ENCODE results near the gene TNS2. TPM values are rescaled to one million over a fixed set of nuclear protein-coding genes. Genes with fewer than 3 reads are reported as not detected.

TNS2 gene
- total and polyA plus RNA-seq, 4 donors, result 23.1 to 142 (median 110) TPM

DNA sequence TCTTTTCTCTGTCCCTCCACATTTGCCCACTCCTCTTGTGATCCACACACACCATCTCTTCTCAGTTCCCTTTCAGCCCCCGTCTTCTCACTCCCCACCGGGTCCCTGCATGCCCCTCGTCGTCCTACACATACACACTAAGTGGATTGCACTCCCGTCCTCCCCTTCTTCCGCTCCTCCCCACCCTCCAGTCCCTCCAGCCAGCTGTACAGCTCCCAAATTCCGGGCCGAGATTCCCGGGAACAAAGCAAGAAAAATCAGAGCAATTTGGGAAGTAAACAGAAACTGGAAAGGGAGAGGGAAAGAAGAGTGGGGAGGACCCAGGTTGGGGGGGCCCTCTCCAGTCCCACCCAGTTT, 47.3 kb downstream of the TNS2 start:
- peak in 3 of 6 donors; percentile 24 to 67 (median 57) for DNase-seq (ENCODE audit: low read depth in 4 of 6, low spot score in 6 of 6)
- Histone ChIP-seq H3K36me3 (ENCODE audit: control insufficient read depth, insufficient read depth, low read length) (no peaks in the 10 kb centered on the region), H3K27me3 (ENCODE audit: control insufficient read depth, insufficient read depth, low read length) (peaks cover 6% of the 10 kb centered on the region), H3K27ac (ENCODE audit: low read depth, low read length) (peak overlapping the region; percentile 90), H3K4me3 (ENCODE audit: low read depth, low read length) (peak overlapping the region; percentile 54), H3K4me1 (ENCODE audit: control insufficient read depth, insufficient read depth, low read length) (peaks cover 36% of the 10 kb centered on the region), H3K9me3 (ENCODE audit: control insufficient read depth, insufficient read depth, low read length) (no peaks in the 10 kb centered on the region)
- 2% methylated on average over 5 of the region's 9 CpGs for WGBS (ENCODE audit: insufficient coverage)

GRCh38 chr12:53097564-53098353, 47.9 kb downstream of the TNS2 start, which contains the start of gene IGFBP6:
IGFBP6 (plus strand) TSS chr12:53097667; CDS start chr12:53097718, 51 bp downstream.
- 3% methylated on average over 48 of the region's 51 CpGs for WGBS (ENCODE audit: insufficient coverage)
- no peaks in the 10 kb centered on the region for H3K36me3 ChIP-seq (ENCODE audit: control insufficient read depth, insufficient read depth, low read length)
- peak within 1 kb of the TSS; percentile 54 for H3K4me3 ChIP-seq (ENCODE audit: low read depth, low read length)
- DNase-seq (ENCODE audit: low read depth in 4 of 6, low spot score in 6 of 6), result peak in 4 of 6 donors; percentile 15 to 77 (median 60)
- peaks cover 36% of the 10 kb centered on the region for H3K4me1 ChIP-seq (ENCODE audit: control insufficient read depth, insufficient read depth, low read length)
- peak within 1 kb of the TSS; percentile 90 for H3K27ac ChIP-seq (ENCODE audit: low read depth, low read length)
- peaks cover 6% of the 10 kb centered on the region for H3K27me3 ChIP-seq (ENCODE audit: control insufficient read depth, insufficient read depth, low read length)
- no peaks in the 10 kb centered on the region for H3K9me3 ChIP-seq (ENCODE audit: control insufficient read depth, insufficient read depth, low read length)

GRCh38 chr12:53098354-53098981, 48.6 kb downstream of the TNS2 start:
- Histone ChIP-seq H3K4me3 (ENCODE audit: low read depth, low read length) (peak overlapping the region; percentile 54), H3K9me3 (ENCODE audit: control insufficient read depth, insufficient read depth, low read length) (no peaks in the 10 kb centered on the region), H3K36me3 (ENCODE audit: control insufficient read depth, insufficient read depth, low read length) (no peaks in the 10 kb centered on the region), H3K4me1 (ENCODE audit: control insufficient read depth, insufficient read depth, low read length) (peaks cover 36% of the 10 kb centered on the region), H3K27me3 (ENCODE audit: control insufficient read depth, insufficient read depth, low read length) (peaks cover 6% of the 10 kb centered on the region), H3K27ac (ENCODE audit: low read depth, low read length) (peak overlapping the region; percentile 90)
- DNase-seq (ENCODE audit: low read depth in 4 of 6, low spot score in 6 of 6), result peak in 1 of 6 donors; percentile 5
- 69% methylated on average over 6 of the region's 13 CpGs for WGBS (ENCODE audit: insufficient coverage)

- H3K4me3 ChIP-seq (ENCODE audit: low read depth, low read length), result peak overlapping the region; percentile 26
- no peaks in the 10 kb centered on the region for H3K36me3 ChIP-seq (ENCODE audit: control insufficient read depth, insufficient read depth, low read length)
- WGBS (ENCODE audit: insufficient coverage), result 16% methylated on average over 5 of the region's 6 CpGs
- peak in 4 of 6 donors; percentile 43 to 88 (median 68) for DNase-seq (ENCODE audit: low read depth in 4 of 6, low spot score in 6 of 6)
- H3K27ac ChIP-seq (ENCODE audit: low read depth, low read length), result peak overlapping the region; percentile 90
- peaks cover 6% of the 10 kb centered on the region for H3K27me3 ChIP-seq (ENCODE audit: control insufficient read depth, insufficient read depth, low read length)
- peaks cover 36% of the 10 kb centered on the region for H3K4me1 ChIP-seq (ENCODE audit: control insufficient read depth, insufficient read depth, low read length)
- no peaks in the 10 kb centered on the region for H3K9me3 ChIP-seq (ENCODE audit: control insufficient read depth, insufficient read depth, low read length)
Observed at GRCh38 chr12:53099071-53099882, 49.4 kb downstream of the TNS2 start.

GRCh38 chr12:53100466-53101151, 50.7 kb downstream of the TNS2 start:
- no peaks in the 10 kb centered on the region for H3K36me3 ChIP-seq (ENCODE audit: control insufficient read depth, insufficient read depth, low read length)
- H3K4me3 ChIP-seq (ENCODE audit: low read depth, low read length), result no peak overlapping the region
- WGBS (ENCODE audit: insufficient coverage), result 83% methylated on average over 11 of the region's 13 CpGs
- H3K9me3 ChIP-seq (ENCODE audit: control insufficient read depth, insufficient read depth, low read length), result no peaks in the 10 kb centered on the region
- peaks cover 6% of the 10 kb centered on the region for H3K27me3 ChIP-seq (ENCODE audit: control insufficient read depth, insufficient read depth, low read length)
- no peak overlapping the region for H3K27ac ChIP-seq (ENCODE audit: low read depth, low read length)
- H3K4me1 ChIP-seq (ENCODE audit: control insufficient read depth, insufficient read depth, low read length), result peaks cover 36% of the 10 kb centered on the region
- DNase-seq (ENCODE audit: low read depth in 4 of 6, low spot score in 6 of 6), result no peak

DNA sequence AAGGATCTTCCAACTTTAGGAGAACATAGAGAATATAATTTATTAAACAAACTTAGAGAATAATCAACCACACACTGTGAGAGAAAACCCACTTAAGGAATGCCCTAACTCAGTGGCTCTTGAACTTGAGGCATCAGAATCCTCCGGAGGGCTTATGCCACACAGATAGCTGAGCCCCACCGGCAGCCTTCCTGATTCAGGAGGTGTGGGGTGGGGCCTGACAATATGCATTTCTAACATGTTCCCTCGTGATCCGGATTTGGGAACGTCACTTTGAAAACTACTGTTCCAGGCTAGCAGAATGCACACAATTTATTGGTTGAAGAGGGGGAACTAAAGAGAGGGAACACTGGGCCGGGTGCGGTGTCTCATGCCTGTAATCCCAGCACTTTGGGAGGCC, 51.4 kb downstream of the TNS2 start:
- no peak for DNase-seq (ENCODE audit: low read depth in 4 of 6, low spot score in 6 of 6)
- WGBS (ENCODE audit: insufficient coverage), result 76% methylated on average over 6 of the region's 7 CpGs
- H3K36me3 ChIP-seq (ENCODE audit: control insufficient read depth, insufficient read depth, low read length), result no peaks in the 10 kb centered on the region

DNA sequence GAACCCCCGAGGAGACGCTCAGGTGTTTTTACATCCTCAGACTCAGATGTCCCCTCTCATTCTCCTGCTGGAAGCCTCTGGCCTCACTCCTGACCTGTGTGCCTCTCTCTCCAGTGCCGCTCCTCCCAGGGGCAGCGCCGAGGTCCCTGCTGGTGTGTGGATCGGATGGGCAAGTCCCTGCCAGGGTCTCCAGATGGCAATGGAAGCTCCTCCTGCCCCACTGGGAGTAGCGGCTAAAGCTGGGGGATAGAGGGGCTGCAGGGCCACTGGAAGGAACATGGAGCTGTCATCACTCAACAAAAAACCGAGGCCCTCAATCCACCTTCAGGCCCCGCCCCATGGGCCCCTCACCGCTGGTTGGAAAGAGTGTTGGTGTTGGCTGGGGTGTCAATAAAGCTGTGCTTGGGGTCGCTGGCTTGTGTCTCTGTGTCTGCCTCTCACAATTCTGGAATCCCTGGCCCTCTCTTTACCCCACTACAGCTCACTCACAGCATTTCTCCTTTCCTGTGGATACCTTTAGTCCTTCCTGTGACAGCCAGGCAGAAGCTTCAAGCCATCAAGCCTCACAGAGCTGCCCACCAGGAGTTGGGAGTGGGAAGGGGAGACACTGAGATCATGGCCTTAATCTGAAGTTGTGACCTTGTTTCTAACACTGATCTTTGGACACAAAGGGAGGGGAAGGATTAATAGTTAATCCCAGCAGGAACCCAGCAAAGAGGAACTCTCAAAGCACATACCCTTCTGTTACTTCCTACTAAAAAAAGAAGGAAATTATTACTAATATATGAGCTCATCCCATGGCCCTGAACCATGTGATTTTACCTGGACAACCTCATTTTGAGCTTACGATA, 52.3 kb downstream of the TNS2 start:
- no peaks in the 10 kb centered on the region for H3K27me3 ChIP-seq (ENCODE audit: control insufficient read depth, insufficient read depth, low read length)
- DNase-seq (ENCODE audit: low read depth in 4 of 6, low spot score in 6 of 6), result no peak
- H3K27ac ChIP-seq (ENCODE audit: low read depth, low read length), result no peak overlapping the region
- H3K9me3 ChIP-seq (ENCODE audit: control insufficient read depth, insufficient read depth, low read length), result no peaks in the 10 kb centered on the region
- no peak overlapping the region for H3K4me3 ChIP-seq (ENCODE audit: low read depth, low read length)
- H3K4me1 ChIP-seq (ENCODE audit: control insufficient read depth, insufficient read depth, low read length), result peaks cover 23% of the 10 kb centered on the region
- 88% methylated on average over 5 of the region's 12 CpGs for WGBS (ENCODE audit: insufficient coverage)
- no peaks in the 10 kb centered on the region for H3K36me3 ChIP-seq (ENCODE audit: control insufficient read depth, insufficient read depth, low read length)

More for the DNA sequence above, 51.4 kb downstream of the TNS2 start:
- Histone ChIP-seq H3K9me3 (ENCODE audit: control insufficient read depth, insufficient read depth, low read length) (no peaks in the 10 kb centered on the region), H3K4me1 (ENCODE audit: control insufficient read depth, insufficient read depth, low read length) (peaks cover 32% of the 10 kb centered on the region), H3K27me3 (ENCODE audit: control insufficient read depth, insufficient read depth, low read length) (peaks cover 3% of the 10 kb centered on the region), H3K4me3 (ENCODE audit: low read depth, low read length) (no peak overlapping the region), H3K27ac (ENCODE audit: low read depth, low read length) (no peak overlapping the region)

- no peak for DNase-seq (ENCODE audit: low read depth in 4 of 6, low spot score in 6 of 6)
- no peaks in the 10 kb centered on the region for H3K27me3 ChIP-seq (ENCODE audit: control insufficient read depth, insufficient read depth, low read length)
- no peak within 1 kb of the TSS for H3K4me3 ChIP-seq (ENCODE audit: low read depth, low read length)
- H3K36me3 ChIP-seq (ENCODE audit: control insufficient read depth, insufficient read depth, low read length), result no peaks in the 10 kb centered on the region
- no peaks in the 10 kb centered on the region for H3K9me3 ChIP-seq (ENCODE audit: control insufficient read depth, insufficient read depth, low read length)
- peaks cover 13% of the 10 kb centered on the region for H3K4me1 ChIP-seq (ENCODE audit: control insufficient read depth, insufficient read depth, low read length)
- no peak within 1 kb of the TSS for H3K27ac ChIP-seq (ENCODE audit: low read depth, low read length)
- 79% methylated on average over 19 of the region's 23 CpGs for WGBS (ENCODE audit: insufficient coverage)
Observed at GRCh38 chr12:53102883-53103807, 53.3 kb downstream of the TNS2 start, which contains the start of gene SOAT2. SOAT2 (plus strand) TSS chr12:53103486; CDS start chr12:53103578, 92 bp downstream.
